HG03064 (cell line): ENCODE measurements around the gene LCTL.

Experiments
- ATAC-seq: cut with Tn5 transposase; IDR thresholded peaks from one replicate; pipeline ENCODE4 v1.9.1; 2021; ENCODE audit warnings: low read depth; ENCODE audit not compliant: unreplicated experiment

The LCTL gene, protein sequence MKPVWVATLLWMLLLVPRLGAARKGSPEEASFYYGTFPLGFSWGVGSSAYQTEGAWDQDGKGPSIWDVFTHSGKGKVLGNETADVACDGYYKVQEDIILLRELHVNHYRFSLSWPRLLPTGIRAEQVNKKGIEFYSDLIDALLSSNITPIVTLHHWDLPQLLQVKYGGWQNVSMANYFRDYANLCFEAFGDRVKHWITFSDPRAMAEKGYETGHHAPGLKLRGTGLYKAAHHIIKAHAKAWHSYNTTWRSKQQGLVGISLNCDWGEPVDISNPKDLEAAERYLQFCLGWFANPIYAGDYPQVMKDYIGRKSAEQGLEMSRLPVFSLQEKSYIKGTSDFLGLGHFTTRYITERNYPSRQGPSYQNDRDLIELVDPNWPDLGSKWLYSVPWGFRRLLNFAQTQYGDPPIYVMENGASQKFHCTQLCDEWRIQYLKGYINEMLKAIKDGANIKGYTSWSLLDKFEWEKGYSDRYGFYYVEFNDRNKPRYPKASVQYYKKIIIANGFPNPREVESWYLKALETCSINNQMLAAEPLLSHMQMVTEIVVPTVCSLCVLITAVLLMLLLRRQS

DNA sequence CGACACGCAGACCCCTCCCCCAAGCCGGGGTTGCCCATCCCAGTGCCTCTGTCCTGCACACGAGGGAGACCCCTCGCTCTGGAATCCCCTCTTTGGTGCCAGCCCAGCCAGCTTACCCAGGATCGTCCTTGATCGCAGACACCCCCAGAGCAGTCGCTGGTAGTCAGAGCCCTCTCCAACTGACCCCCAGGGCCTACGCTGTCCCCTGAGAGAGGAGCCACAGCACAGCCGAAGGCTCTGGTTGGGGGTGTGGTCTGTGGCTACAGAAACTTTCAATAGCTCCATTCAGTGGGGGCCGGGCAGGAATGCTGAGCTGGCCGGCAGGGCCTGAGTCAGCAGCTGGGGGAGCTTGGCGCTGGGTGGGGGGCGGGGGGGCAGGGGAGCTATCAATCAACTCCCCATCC is at the start of gene LCTL:
Gene LCTL (minus strand): TSS at position 258 of the 404 bp plus-strand sequence. CDS start 633 bp downstream, outside the sequence.
- ATAC-seq = no peak

DNA sequence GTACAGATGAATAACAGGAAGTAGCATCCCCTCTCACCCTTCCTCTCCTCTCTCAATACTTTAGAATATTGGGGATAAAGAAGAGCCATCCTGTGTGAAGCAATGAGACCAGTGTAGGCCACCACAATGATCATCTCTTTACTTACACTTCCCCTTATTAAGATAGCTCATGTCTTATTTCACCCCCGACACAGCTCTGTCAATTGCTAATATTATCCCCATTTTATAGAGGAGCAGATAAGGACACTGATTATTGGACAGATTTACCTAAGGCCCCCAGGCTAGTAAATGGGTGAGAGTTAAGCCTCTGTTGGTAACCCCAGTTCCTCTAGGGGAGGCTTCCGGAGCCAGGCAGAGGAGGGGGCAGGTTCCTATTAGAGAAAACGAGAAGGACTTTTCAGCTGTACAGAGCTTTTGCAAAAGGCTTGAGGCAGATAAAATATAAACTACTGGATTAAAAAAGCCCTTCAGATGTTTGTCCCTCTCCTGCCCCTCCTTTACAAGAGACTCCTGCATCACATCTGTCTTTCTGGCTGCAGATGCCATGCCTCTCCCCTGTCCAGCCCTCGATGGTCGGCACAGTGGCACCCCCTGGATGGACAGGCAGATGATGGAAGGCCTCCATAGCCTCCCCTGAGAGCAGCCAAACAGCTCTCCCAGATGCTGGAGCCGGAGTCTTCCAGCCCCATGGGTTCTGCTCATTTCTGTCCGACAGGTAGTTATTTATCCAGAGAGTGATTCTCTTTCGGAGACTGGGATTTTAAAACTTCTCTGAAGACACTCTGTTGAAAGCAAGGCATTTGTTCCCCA is 49.4 kb upstream of the LCTL start:
- ATAC-seq = no peak

DNA sequence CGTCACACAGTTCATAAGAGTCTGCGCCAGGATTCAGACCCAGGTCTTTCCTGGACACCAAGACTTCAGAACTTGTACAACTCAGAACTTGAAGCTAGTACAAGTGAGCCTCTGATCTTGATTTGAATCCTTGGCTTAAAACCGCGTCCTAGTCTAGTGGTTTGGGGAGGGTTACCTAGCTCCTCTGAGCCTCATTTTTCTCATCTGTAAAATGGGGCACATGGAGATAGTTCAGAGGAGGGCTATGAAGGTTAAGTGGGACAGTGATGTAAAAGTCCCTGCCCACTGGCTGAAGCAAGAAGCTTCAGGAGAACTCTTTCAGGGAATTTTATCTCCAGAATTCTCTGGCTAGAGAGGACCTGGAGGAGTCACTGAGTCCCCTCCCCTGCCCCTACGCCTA is 48.7 kb upstream of the LCTL start:
- no peak for ATAC-seq

DNA sequence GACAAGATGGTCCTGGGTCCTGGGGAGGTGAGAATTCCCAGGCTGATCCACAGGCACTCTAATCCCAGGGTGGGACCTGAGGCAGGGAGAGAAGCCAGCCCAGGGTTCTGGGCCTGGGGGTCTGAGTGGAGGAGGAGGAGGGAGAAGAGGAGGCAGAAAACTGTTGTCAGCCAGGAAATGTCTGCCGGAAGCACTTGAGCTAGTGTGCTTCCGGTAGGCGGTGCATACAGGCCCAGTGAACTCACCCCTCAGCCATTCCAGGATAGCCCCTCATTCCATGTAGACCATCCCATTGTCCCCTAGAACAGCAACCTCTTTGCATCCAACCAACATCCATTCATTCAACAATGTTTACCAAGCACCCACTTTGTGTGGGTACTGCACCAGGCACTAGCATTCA is 47.9 kb upstream of the LCTL start:
- ATAC-seq = no peak

DNA sequence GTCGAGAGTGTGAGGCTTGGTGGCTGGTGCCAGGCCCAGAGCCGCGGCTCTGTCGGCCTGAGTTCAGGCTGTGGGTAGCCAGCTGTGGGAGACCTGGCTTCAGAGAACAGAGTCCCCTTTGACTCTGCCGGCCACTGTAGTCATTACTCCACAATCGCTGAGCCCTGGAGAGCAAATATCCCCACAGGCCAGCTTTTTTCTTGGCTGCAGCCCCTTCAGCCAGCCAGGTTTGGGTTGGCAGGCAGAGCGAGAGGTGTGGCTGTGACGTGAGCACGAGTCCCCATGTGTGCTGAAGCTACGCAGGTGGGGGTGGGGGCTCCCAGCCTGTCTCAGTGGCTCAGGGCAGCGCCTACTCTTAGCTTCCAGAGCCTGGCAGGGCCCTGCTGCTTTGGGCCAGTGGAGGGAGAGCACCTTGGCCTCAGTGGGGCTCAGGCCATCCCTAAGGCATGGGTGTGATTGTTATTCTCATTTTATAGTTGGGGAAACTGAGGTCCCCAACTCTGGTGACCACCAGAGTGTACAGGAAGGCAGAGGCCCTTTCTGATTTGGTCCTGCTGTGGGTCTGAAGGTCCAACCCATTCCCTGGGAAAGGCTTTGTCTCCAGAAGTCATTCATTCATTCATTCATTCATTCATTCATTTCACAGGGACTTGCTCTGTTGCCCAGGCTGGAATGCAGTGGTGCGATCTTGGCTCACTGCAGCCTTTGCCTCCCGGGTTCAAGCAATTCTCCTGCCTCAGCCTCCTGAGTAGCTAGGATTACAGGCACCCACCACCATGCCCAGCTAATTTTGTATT is 45.7 kb upstream of the LCTL start:
- ATAC-seq = no peak

DNA sequence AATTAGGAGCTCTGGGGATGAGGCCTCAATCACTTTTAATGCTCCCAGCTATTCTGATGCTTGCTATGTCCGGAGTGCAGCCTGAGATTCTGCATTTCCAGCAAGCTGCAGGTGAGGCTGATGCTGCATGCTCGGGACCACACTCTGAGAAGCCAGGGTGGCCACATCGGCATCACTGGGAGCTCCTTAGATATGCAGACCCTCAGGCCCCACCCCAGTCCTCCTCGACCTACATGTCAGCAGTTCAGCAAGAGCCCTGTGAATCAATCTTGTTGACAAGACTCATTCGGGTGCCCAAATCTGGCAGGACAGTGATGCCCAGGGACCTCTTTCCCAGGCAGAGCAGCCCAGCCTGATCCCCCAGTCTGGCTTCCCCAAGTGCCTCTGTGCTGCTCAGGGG is 44.1 kb upstream of the LCTL start:
- no peak for ATAC-seq

DNA sequence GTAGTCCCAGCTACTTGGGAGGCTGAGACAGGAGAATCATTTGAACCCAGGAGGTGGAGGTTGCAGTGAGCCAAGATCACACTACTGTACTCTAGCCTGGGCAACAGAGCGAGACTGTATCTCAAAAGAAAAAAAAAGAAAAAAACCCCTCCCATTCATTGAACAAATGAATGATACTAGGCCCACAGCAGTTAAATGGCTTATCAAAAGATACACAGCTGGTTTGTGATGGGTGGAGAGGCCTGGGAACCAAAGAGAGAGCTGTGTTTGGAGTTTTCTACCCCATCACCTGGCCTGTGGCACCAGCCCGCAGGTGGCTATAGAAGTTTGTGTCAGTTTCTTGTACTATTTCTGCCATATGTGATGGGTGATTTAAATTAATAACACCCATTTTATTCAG is 43.1 kb upstream of the LCTL start:
- ATAC-seq = no peak

DNA sequence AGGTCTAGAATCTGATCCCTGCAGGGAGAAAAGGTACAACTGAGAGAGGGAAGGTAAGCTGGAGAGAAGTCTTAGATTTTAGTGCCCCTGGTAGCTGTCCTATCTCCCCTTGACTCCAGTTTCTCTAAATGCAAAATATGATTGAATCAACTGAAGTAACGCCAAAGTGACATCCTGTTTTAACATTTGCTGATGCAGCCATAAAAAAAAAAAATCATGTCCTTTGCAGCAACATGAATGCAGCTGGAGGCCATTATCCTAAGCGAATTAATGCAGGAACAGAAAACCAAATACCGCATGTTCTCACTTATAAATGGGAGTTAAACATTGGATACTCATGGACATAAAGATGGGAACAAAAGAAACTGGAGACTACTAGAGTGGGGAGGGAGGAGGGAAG is 42.4 kb upstream of the LCTL start:
- no peak for ATAC-seq

DNA sequence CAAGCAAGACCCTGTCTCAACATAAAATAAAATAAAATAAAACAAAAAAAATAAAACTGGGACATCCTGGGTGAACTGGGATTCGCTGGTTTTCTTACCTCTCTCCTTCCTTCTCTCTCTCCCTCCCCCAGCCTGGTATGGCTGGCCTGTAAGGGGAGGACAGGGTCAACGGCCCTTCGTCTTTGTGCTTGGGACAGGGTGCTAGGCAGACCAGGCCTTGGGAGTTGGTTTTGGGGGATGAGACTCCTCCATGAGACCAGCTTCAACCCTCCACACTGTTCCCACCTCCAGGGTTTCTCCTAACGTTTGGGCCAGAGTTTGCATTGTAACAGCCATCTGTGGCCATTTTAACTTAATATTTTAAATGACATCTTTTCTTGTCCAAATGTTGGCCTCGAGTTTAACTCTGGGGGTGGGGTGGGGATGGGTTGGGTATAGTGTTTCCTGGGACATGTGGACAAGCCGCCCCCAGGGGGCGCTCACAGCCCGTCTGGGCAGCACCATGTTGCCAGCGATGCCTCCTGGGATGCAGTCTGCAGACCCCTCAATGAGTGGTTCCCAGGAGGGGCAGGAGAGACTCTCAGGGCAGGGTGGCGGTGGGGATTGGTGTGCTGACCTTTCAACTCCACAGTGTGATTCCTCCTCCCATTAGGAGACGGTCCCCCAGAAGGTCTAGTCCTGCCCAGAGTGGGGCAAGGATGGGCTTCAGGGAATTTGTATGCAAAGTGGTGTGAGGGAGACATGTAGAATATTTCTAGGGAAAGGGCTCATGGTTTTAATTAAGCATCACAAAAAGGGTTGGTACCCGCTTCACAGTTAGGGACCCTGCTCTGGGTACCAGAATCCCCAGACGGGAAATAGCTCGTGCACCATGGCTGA is 37.7 kb upstream of the LCTL start:
- no peak for ATAC-seq

DNA sequence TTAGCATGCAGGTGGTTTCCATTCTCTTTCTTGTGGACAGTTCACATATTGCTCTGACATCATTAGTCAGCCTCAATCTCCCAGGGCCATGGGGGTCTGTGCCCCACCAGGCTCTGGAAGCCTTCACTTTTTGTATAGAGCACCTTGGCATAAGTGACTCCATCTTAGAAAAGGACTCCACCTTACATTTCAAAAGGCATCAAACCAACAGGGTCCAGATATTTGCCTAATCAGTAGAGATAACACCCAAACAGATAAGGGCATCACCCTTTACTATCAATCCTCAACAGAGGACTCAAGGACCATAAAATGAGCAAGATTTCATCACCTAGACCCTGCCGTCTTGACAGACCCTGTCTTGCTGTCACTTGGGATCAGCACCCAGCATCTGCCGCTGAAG is 35.7 kb upstream of the LCTL start:
- ATAC-seq = no peak

DNA sequence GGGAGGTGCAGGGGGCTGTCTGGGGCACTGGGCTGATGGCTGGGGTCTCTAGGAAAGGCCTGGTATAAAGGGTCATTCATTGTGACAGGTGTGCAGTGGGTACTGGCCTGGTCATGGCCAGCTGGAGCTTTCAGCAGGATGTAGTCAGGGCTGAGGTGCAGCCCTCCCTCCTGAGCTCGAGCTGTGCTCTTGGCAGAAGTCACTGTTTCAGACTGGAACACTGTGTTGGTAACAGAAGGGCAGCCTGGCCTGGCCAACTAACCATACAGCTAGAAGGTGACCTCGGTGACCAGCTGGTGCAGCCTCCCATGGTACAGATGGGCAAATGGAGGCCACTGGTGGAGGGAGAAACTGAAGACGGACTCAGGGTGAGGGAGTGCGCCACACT is 34.4 kb upstream of the LCTL start:
- no peak for ATAC-seq

DNA sequence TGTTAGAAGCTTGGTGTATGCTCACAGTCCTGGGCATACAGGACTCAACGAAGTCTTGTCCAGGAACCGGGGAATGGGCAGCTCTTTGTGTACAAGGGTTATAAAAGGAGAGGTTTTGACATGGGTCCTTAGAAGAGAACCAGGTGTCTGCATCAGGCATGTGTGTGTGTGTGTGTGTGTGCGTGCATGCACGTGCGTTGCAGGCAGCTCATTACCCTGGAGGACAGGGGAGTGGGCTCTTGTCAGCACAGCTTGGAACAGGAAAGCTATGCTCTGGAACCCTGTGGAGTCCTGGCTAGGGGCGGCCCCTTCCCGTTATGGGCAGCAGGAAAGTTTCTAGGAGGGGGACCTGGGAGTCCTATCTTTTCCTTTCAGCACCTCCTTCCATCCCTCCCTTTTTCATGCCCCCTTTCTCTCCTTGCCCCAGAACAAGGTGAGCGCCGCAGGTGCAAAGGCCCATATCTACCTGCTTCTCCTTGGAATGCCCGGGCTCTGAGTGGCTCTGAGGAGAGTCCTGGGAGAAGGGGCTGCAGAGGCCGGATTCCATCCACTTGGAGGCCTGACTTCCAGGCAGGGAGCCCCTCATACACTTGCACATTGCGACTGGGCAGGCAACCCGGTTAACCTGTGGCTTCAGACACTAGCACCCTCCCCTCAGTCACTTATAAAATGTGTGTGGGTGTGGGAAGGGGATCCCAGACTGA is 33.9 kb upstream of the LCTL start:
- ATAC-seq = no peak

DNA sequence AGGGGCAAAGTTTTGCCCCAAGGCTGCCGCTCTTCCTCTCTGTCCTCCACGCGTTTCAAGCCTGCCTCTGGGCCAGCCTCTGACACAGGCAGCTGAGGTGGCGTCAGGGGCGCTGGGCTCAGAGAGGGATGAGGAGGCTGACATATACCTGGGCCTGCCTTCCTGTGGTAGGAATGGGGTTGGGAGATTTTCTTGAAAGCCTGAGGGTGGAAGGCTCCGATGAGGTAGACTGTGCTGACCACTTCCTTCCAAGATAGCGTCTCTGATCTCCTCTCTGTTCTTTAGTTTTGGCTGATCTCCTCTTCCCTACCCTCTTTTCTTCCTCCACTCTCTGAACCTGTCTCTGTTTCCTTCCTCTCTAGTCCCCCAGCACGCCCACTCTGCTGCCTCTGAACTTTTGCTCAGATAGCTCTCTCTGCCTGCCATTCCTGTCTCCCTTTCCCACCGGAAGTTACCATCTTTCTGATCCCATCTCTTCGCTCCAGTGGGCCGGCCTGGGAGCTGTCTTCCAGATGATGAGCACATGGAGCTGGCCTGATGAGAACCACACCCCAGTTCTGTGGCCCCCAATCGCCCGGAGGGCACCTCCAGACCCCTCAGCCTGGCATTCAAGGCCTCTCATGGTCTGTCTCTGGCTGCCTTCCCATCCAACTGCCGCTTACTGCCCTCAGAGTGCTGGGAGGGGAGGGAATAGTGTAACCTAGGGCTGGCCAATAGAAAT is 32.5 kb upstream of the LCTL start:
- no peak for ATAC-seq

DNA sequence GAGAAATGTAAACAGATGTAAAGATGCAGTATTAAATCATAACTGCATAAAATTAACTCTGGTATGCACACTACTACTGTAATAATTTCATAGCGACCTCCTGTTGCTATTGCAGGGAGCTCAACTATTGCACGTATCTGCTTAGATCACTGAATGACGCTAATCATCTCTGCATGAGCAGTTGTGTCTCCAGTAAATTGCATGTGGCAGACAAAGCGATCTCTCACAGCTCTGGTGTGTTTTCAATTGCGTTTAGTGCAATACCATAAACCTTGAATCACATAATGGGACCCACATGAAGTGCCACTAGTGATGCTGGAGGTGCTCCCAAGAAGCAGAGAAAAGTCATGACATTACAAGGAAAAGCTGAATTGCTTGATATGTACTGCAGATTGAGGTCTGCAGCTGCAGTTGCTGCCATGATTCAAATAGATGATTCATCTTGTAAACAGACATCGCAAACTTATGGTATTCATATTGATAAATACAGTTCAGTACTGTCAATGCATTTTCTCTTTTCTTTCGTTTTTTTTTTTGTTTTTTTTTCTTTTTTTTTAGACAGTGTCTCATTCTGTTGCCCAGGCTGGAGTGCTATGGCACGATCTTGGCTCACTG is 30.2 kb upstream of the LCTL start:
- no peak for ATAC-seq

DNA sequence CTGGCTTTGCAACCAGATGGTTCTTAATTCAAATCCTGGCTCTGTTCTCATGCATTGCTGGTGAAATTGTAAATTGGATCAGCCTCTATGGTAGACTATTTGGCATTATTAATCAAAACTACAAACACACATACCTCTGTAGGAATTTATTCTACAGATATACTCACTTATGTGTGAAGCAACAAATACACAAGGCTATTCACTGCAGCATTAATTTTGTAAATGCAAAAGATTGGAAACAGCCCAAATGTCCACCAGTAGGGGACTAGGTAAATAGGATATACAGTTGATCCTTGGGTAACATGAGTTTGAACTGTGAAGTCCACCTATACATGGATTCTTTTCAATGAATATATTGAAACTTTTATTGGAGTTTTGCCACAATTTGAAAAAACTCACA is 29.5 kb upstream of the LCTL start:
- ATAC-seq = no peak

DNA sequence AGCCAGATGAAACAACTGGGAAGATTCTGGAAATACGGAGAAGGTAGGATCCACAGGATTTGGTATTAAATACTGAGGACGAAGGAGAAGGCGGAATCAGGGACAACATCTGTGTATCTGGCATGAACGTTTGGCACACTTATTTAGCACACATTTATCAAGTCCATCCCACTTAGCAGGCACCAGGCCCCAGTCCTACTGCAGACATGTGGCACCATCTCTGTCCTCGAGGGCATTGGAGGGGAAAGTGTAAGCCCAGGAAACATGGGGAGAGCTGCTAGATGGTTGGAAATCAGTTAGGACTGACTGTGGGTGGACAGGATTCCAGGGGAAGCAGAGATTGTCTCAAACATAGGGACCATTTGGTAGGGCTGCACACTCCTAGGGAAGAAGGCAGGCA is 29.0 kb upstream of the LCTL start:
- no peak for ATAC-seq

DNA sequence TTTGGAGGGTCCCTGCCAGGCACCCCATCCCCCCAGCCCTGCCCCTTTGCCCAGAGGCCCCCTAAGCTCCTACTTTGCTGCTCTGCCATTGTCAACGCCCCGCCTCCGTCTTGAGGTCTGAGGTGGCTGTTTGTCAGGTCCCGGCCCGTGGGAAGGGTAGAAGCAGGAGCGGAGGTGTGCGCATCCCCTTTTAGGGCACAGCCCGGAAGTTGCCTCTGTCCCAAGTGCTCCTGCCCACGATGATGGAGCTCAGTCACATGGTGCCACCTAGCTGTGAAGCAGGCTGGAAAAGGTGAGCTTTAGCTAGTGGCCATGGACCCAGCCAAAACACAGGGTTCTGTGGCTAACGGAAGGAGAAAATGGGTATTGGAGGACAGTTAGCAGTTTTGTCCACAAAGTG is 28.5 kb upstream of the LCTL start:
- no peak for ATAC-seq

DNA sequence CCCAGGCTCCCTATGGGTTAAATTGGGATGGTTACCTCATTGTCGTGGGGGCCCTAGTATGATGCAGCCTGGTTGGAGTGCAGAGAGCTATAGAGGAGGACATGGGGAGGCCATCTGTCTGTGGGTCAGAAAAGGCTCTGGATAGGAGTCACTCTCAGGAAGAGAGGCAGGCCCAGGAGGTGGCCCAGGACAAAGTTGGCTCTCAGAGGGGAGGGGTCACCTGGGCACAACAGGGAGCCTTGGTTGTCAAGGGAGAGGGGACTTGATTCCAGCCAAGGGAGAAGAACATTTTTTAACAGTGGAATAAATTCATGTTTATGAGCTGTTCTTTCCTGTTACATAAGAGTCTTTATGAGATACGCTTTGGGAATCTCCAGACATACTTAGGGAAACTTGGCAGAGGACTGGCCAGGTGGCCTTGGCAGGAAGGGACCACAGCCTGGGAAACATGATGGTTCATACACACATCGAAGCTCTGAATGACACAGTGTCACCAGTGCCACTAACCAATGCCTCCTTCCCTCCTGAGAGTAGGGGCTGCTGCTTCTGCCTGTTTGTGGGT is 27.5 kb upstream of the LCTL start:
- no peak for ATAC-seq
